ENCODE measurements around the gene NR2F6. TPM values are rescaled to one million over a fixed set of nuclear protein-coding genes. Genes with fewer than 3 reads are reported as not detected.
"Not testable (repeated sequence)": the region's sequence is repeated elsewhere in the genome, so short reads cannot be mapped to it uniquely, and the experiment has no call there.

The NR2F6 gene
- total RNA-seq (2014; rRNA removed; shearing (Covaris generic)), result 29.8 and 43.4 TPM in 2 replicates

- no peak for DNase-seq (ENCODE audit: low read depth)
Observed at GRCh38 chr19:17245535-17245984, at the start of gene NR2F6. Gene NR2F6, minus strand, starts transcription at chr19:17245919. Its CDS starts 699 bp downstream, at chr19:17245220.

GRCh38 chr19:17294051-17294891 lies 48.6 kb upstream of the NR2F6 start:
- no peak for DNase-seq (ENCODE audit: low read depth)

GRCh38 chr19:17293605-17294004 lies 47.9 kb upstream of the NR2F6 start:
- no peak for DNase-seq (ENCODE audit: low read depth)

- DNase-seq (ENCODE audit: low read depth), result peak; percentile 91
Observed at GRCh38 chr19:17292301-17293074, 46.8 kb upstream of the NR2F6 start.

- DNase-seq (ENCODE audit: low read depth), result peak; percentile 81
Observed at GRCh38 chr19:17289489-17289888, 43.8 kb upstream of the NR2F6 start.

GRCh38 chr19:17286752-17287151 lies 41.0 kb upstream of the NR2F6 start:
- no peak for DNase-seq (ENCODE audit: low read depth)

- DNase-seq (ENCODE audit: low read depth), result no peak
Observed at GRCh38 chr19:17286263-17286662, 40.5 kb upstream of the NR2F6 start.

- DNase-seq (ENCODE audit: low read depth), result no peak
Observed at GRCh38 chr19:17285415-17286135, 39.9 kb upstream of the NR2F6 start.

- DNase-seq (ENCODE audit: low read depth), result no peak
Observed at GRCh38 chr19:17283504-17283996, 37.8 kb upstream of the NR2F6 start.

GRCh38 chr19:17282488-17283125 lies 36.9 kb upstream of the NR2F6 start:
- DNase-seq (ENCODE audit: low read depth), result peak; percentile 83

GRCh38 chr19:17281391-17282304 lies 35.9 kb upstream of the NR2F6 start, which contains the start of gene ANKLE1:
Gene ANKLE1, plus strand, starts transcription at chr19:17281901. Its CDS starts 20 bp downstream, at chr19:17281921.
- DNase-seq (ENCODE audit: low read depth), result no peak

GRCh38 chr19:17279436-17279835 lies 33.7 kb upstream of the NR2F6 start:
- DNase-seq (ENCODE audit: low read depth), result no peak

- DNase-seq (ENCODE audit: low read depth), result no peak
Observed at GRCh38 chr19:17275441-17276175, 29.9 kb upstream of the NR2F6 start.

GRCh38 chr19:17274892-17275291 lies 29.2 kb upstream of the NR2F6 start:
- not testable (repeated sequence) for DNase-seq (ENCODE audit: low read depth)

GRCh38 chr19:17268754-17269153 lies 23.0 kb upstream of the NR2F6 start:
- DNase-seq (ENCODE audit: low read depth), result no peak

- peak; percentile 99 for DNase-seq (ENCODE audit: low read depth)
Observed at GRCh38 chr19:17266975-17267788, 21.5 kb upstream of the NR2F6 start, which contains the start of gene BABAM1. Gene BABAM1, plus strand, starts transcription at chr19:17267443. Its CDS starts 1,364 bp downstream, at chr19:17268807.

GRCh38 chr19:17266589-17266974 lies 20.9 kb upstream of the NR2F6 start:
- no peak for DNase-seq (ENCODE audit: low read depth)

- DNase-seq (ENCODE audit: low read depth), result no peak
Observed at GRCh38 chr19:17266026-17266425, 20.3 kb upstream of the NR2F6 start.

- DNase-seq (ENCODE audit: low read depth), result no peak
Observed at GRCh38 chr19:17264641-17264979, 18.9 kb upstream of the NR2F6 start, which contains the start of gene USHBP1. Gene USHBP1, minus strand, starts transcription at chr19:17264745. Its CDS starts 446 bp downstream, at chr19:17264299.
